PC-3 (cell line): ENCODE results near the gene PPP1R3G. TPM values are rescaled to one million over a fixed set of nuclear protein-coding genes. Genes with fewer than 3 reads are reported as not detected.

Experiments used
- ATAC-seq: fragments of 200-7000 bp; cut with Tn5 transposase; 2 replicates; pipeline ENCODE4 v1.9.1; 2020; ENCODE audit warnings: mild to moderate bottlenecking, moderate library complexity
- BruUV-seq: library from RNA; stranded (reverse); fragments of 400-500 nt; replicated peaks from 2 replicates; lab custom pipeline; 2021; lab: Mats Ljungman, UMichigan
- CTCF ChIA-PET: fragments of 300-600 bp; sonication (Branson Sonifier 250); formaldehyde crosslinking; loops from one replicate; lab custom pipeline; 2022; ENCODE audit warnings: antibody characterized with exemption; lab: Charles Lee
- POLR2A ChIA-PET: fragments of 300-600 bp; sonication (Branson Sonifier 250); formaldehyde crosslinking; loops from one replicate; lab custom pipeline; 2022; ENCODE audit warnings: antibody characterized with exemption; ENCODE audit not compliant: unreplicated experiment; lab: Charles Lee
- DNase-seq: peaks from one replicate; pipeline ENCODE4 v3.0.0-alpha.2; 2015
- H2AFZ ChIP-seq: fragments of 300-600 bp; sonication (generic); 2 replicates; pipeline ENCODE4 v1.6.0; 2016; ENCODE audit warnings: antibody characterized with exemption, low read length
- H3F3A ChIP-seq: fragments of 300-600 bp; sonication (generic); one replicate; pipeline ENCODE4 v1.6.0; 2017; ENCODE audit warnings: antibody characterized with exemption, low read length, control low read depth, mild to moderate bottlenecking; ENCODE audit not compliant: unreplicated experiment
- H3K27ac ChIP-seq: fragments of 300-600 bp; sonication (generic); 2 replicates; pipeline ENCODE4 v1.5.1; 2016; ENCODE audit warnings: mild to moderate bottlenecking, low read length
- H3K27me3 ChIP-seq: fragments of 300-600 bp; sonication (generic); 2 replicates; pipeline ENCODE4 v1.6.1; 2016; ENCODE audit warnings: low read length, mixed read lengths
- H3K36me3 ChIP-seq: fragments of 300-600 bp; sonication (generic); 2 replicates; pipeline ENCODE4 v1.6.1; 2016; ENCODE audit warnings: low read depth, mixed run types, low read length, mixed read lengths
- H3K4me1 ChIP-seq: fragments of 300-600 bp; sonication (generic); 2 replicates; pipeline ENCODE4 v1.5.1; 2016; ENCODE audit warnings: low read length; ENCODE audit not compliant: insufficient read depth
- H3K4me2 ChIP-seq: fragments of 300-600 bp; sonication (generic); 2 replicates; pipeline ENCODE4 v1.6.0; 2016; ENCODE audit warnings: low read length
- H3K4me3 ChIP-seq: fragments of 300-600 bp; sonication (generic); 2 replicates; pipeline ENCODE4 v1.5.1; 2016; ENCODE audit warnings: mild to moderate bottlenecking, low read length, mixed read lengths
- H3K79me2 ChIP-seq: fragments of 300-600 bp; sonication (generic); 2 replicates; pipeline ENCODE4 v1.6.1; 2017; ENCODE audit warnings: low read length, mixed read lengths
- H3K9ac ChIP-seq: fragments of 300-600 bp; sonication (generic); 2 replicates; pipeline ENCODE4 v1.6.0; 2016; ENCODE audit warnings: mild to moderate bottlenecking, low read length
- H3K9me2 ChIP-seq: fragments of 300-600 bp; sonication (generic); replicated peaks from 2 replicates; pipeline ENCODE4 v1.6.1; 2016; ENCODE audit warnings: mixed run types, low read length, mixed read lengths
- H3K9me3 ChIP-seq: fragments of 300-600 bp; sonication (generic); 2 replicates; pipeline ENCODE4 v1.6.1; 2016; ENCODE audit warnings: low read length, mixed read lengths
- H4K20me1 ChIP-seq: fragments of 300-600 bp; sonication (generic); 2 replicates; pipeline ENCODE4 v1.6.1; 2016; ENCODE audit warnings: low read length, mixed read lengths
- EZH2 ChIP-seq: fragments of 300-600 bp; sonication (generic); IDR thresholded peaks from one replicate; pipeline ENCODE4 v1.6.1; 2017; ENCODE audit warnings: antibody characterized with exemption, mild to moderate bottlenecking, low read length; ENCODE audit not compliant: unreplicated experiment
- EZH2phosphoT487 ChIP-seq: fragments of 300-600 bp; sonication (generic); IDR thresholded peaks from 2 replicates; pipeline ENCODE4 v1.6.1; 2018; ENCODE audit warnings: mild to moderate bottlenecking, antibody characterized with exemption, low read length, borderline replicate concordance
- intact Hi-C: fragments of 100-400 bp; cut with micrococcal nuclease; formaldehyde crosslinking; loops from 2 replicates; pipeline ENCODE4 v1.9.0; 2023
- total RNA-seq: library from RNA; depleted of rRNA; stranded (reverse); fragments of >200 nt; gene quantifications from 2 replicates; pipeline ENCODE4 v1.2.3, GENCODE V29; 2014
- TF ChIP-seq, protein P1 (sequence below): fragments of 300-600 bp; sonication (generic); conservative IDR thresholded peaks from 2 replicates; pipeline ENCODE4 v1.5.1; 2017; ENCODE audit warnings: antibody characterized with exemption, low read depth, mild to moderate bottlenecking, low read length

Gene PPP1R3G
- total RNA-seq, 1 experiment from 2014 or later, result 2.8 TPM

DNA sequence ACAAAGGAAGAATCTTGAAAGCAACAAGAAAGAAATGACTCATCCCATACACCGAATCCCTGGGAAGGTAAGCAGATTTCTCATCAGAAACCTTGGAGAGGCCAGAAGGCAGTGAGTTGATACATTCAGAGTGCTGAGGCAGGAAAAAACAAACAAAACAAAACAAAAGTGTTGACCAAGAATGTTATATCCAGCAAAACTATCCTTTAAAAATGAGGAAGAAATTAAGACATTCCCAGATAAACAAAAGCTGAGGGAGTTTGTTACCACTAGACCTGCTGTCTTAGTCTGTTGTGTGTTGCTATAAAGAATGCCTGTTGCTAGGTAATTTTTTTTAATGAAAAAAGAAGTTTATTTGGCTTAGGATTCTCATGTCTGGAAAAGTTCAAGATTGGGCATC, 33.7 kb upstream of the PPP1R3G start:
- H3K9me2 ChIP-seq, result no peaks in the 10 kb centered on the region
- H3K27me3 ChIP-seq, result no peaks in the 10 kb centered on the region
- DNase-seq, result no peak
- no peaks in the 10 kb centered on the region for H3K79me2 ChIP-seq
- no peak for TF ChIP-seq EZH2phosphoT487
- TF ChIP-seq EZH2, result no peak
- TF ChIP-seq, protein P1, sequence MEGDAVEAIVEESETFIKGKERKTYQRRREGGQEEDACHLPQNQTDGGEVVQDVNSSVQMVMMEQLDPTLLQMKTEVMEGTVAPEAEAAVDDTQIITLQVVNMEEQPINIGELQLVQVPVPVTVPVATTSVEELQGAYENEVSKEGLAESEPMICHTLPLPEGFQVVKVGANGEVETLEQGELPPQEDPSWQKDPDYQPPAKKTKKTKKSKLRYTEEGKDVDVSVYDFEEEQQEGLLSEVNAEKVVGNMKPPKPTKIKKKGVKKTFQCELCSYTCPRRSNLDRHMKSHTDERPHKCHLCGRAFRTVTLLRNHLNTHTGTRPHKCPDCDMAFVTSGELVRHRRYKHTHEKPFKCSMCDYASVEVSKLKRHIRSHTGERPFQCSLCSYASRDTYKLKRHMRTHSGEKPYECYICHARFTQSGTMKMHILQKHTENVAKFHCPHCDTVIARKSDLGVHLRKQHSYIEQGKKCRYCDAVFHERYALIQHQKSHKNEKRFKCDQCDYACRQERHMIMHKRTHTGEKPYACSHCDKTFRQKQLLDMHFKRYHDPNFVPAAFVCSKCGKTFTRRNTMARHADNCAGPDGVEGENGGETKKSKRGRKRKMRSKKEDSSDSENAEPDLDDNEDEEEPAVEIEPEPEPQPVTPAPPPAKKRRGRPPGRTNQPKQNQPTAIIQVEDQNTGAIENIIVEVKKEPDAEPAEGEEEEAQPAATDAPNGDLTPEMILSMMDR, result no peak
- POLR2A ChIA-PET, result no interaction called here
- no peak overlapping the region for H3K27ac ChIP-seq
- intact Hi-C loops, result no loop called here
- no peaks in the 10 kb centered on the region for H3F3A ChIP-seq
- no peak for ATAC-seq
- no TSS peak for BruUV-seq
- H3K9me3 ChIP-seq, result peaks cover 10% of the 10 kb centered on the region
- H3K36me3 ChIP-seq, result no peaks in the 10 kb centered on the region
- H2AFZ ChIP-seq, result no peak overlapping the region
- no peak overlapping the region for H3K4me2 ChIP-seq
- H3K4me3 ChIP-seq, result no peak overlapping the region
- CTCF ChIA-PET, result no interaction called here
- no peaks in the 10 kb centered on the region for H3K4me1 ChIP-seq
- H3K9ac ChIP-seq, result no peak overlapping the region
- H4K20me1 ChIP-seq, result no peaks in the 10 kb centered on the region

DNA sequence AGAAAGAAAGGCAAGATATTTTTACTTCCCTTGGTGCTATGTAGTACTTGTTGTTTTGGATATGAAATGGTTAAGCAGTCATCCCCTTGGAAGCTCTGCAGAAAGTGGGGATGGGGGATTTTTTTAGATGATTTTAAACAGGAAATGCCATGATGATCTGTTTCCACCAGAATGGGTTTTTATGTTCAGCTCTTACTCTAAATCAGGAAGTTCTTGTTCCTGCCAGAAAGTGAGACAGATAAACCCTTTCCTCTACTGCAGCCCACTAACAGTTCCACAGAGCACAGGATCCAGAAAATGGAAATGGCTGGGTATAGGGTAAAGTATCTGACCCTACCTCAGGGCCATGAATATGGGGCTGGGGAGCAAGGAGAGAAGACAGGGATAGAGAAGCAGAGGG, 32.1 kb upstream of the PPP1R3G start:
- Histone ChIP-seq H3K36me3 (no peaks in the 10 kb centered on the region), H2AFZ (no peak overlapping the region), H4K20me1 (no peaks in the 10 kb centered on the region), H3K9me2 (no peaks in the 10 kb centered on the region), H3K9me3 (peaks cover 10% of the 10 kb centered on the region), H3K79me2 (no peaks in the 10 kb centered on the region), H3K4me3 (no peak overlapping the region), H3K27me3 (no peaks in the 10 kb centered on the region), H3K4me2 (no peak overlapping the region), H3K4me1 (no peaks in the 10 kb centered on the region), H3F3A (no peaks in the 10 kb centered on the region), H3K27ac (no peak overlapping the region), H3K9ac (no peak overlapping the region)
- ChIA-PET POLR2A (no interaction called here), CTCF (no interaction called here)
- ATAC-seq, result no peak
- BruUV-seq, result no TSS peak
- TF ChIP-seq EZH2 (no peak), EZH2phosphoT487 (no peak)
- TF ChIP-seq, protein P1, result no peak
- no peak for DNase-seq
- intact Hi-C loops, result no loop called here

DNA sequence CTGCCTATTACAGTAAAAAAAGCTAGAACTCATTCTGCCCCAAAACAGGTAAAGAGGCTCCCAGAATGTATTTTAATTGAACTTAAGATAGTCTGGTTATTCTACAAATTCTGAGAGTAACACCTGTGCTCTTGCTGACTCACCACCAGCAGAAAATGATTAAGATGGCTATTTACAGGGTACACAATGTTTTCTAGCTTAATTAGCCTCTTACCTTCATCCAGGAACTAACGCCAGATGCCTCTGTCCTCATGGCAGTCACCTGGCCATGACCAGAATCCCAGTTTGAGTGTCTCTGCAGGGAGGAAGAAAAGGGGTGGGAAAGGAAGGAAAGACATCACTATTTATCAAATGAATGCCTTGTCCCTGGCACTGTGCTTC, 31.3 kb upstream of the PPP1R3G start:
- no peak for DNase-seq
- no peak overlapping the region for H2AFZ ChIP-seq
- H3K79me2 ChIP-seq, result no peaks in the 10 kb centered on the region
- no peaks in the 10 kb centered on the region for H4K20me1 ChIP-seq
- no peaks in the 10 kb centered on the region for H3K4me1 ChIP-seq
- no peaks in the 10 kb centered on the region for H3K27me3 ChIP-seq
- no peaks in the 10 kb centered on the region for H3F3A ChIP-seq
- no peaks in the 10 kb centered on the region for H3K36me3 ChIP-seq
- H3K4me2 ChIP-seq, result no peak overlapping the region
- no peak for ATAC-seq
- H3K9me3 ChIP-seq, result peaks cover 10% of the 10 kb centered on the region
- H3K9me2 ChIP-seq, result no peaks in the 10 kb centered on the region
- no peak overlapping the region for H3K27ac ChIP-seq
- H3K4me3 ChIP-seq, result no peak overlapping the region
- no peak overlapping the region for H3K9ac ChIP-seq
- POLR2A ChIA-PET, result no interaction called here
- intact Hi-C loops, result no loop called here
- TF ChIP-seq EZH2 (no peak), EZH2phosphoT487 (no peak)
- TF ChIP-seq, protein P1, result no peak
- no TSS peak for BruUV-seq
- CTCF ChIA-PET, result no interaction called here
